GM18511 (cell line): Measurements from ENCODE around the gene ZNF442.
"Not testable (repeated sequence)": the region's sequence is repeated elsewhere in the genome, so short reads cannot be mapped to it uniquely, and the experiment has no call there.

Experiments
- ATAC-seq: cut with Tn5 transposase; IDR thresholded peaks from one replicate; pipeline ENCODE4 v1.9.1; 2021; ENCODE audit warnings: mild to moderate bottlenecking, moderate library complexity; ENCODE audit not compliant: unreplicated experiment

ZNF442 gene

DNA sequence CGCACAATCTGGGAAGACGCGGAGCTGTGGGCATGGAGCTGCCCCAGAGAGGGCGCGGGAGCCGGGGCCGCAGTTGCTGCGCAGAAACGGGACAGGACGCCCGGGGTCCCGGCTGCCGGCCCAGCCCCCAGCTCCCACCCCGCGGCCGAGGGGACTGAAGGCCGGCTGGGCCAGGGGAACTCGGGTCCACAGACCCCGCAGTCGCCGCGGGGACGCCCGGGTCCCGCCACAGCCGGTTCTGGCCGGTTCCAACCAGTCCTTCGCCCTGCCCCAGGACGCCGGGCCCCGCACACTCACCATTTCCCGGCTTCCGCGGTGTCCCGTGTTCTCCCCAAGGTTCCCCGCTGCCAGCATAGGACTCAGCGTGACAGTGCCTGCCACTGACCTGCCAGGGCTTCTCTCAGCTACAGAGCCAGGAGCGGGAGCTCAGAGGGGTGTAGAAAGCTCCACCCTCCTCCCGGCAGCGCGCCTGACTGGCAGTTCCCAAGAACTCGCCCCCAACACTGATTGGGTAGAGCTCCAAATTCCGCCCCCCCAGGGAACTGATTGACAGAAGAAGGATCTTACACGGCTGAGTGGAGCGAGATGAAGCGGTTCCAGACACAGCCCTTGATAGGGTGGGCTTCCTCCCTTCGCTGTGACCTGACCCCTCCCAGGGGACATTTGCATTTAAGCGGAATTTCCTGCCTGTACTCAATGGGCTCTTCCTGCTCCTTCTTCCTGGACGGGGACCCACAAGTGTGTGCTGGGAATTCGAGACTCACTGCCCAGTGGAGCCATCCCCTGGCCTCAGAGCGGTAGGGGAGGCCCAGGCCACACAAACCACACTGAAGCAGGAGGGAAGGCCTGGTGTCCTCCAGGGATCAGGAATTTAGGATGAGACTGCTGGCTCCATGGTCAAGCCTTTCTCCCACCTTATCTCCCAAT lies at the start of gene ZNF442:
Gene ZNF442 (minus strand): TSS at position 448 of the 927 bp plus-strand sequence. CDS start 2,052 bp downstream, outside the sequence.
- ATAC-seq, result peak; percentile 91

DNA sequence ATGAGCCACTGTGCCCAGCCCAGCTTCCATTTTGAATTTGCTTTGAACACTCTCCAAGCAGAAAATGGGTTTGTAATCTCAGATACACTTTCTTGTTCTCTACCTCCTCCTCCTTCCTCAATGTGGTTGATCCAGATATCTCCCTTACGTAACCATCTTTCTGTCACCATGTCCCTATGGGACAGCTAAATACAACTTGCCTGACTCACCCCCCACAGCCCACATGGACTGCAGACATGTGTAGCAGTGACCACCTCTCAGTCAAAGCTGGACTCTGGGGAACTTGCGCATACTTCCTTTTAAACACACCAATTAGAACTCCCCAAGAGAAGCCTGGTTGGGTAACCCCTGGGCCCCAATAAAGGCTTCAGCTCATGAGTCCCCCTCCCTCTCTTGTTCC lies 46.4 kb upstream of the ZNF442 start:
- no peak for ATAC-seq

DNA sequence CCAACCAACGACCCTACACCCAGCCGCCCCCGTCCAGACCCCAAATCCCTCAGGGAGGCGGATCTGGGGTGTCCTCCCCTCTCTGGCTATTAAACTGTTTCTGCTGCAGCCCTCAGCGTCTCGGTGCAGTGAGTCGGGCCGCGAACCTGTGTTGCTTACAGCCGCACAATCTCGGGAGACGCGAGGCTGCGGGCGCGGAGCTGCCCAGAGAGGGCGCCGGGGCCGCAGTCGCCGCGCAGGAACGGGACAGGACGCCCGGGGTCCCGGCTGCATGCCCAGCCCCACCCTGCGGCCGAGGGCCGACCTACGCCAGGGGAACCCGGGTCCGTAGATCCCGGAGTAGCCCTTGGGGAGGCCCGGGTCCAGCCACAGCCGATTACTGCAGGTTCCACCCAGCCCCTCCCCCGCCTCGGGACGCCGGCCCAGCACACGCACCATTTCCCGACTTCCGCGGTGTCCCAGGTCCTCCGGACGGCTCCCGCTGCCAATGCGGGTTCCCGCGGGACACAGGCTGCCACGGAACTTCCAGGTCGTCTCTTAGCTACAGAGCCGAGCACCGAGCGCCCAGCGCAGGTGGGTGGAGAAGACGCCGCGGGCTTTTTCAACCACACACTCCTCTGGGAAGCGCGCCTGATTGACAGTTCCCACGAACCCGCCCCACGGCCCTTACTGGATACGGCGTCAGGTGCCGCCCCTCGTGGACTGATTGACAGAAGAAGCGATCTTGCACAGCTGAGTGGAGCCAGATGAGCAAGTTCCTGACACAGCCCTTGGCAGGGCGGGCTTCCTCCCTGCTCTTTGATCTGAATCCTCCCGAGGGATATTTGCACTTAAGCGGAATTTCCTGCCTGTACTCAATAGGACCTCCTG lies 35.4 kb upstream of the ZNF442 start, which contains the start of gene ZNF799:
Gene ZNF799 (minus strand): TSS at position 639 of the 870 bp plus-strand sequence. CDS start 201 bp downstream, at position 438.
- ATAC-seq, result peak; percentile 90

DNA sequence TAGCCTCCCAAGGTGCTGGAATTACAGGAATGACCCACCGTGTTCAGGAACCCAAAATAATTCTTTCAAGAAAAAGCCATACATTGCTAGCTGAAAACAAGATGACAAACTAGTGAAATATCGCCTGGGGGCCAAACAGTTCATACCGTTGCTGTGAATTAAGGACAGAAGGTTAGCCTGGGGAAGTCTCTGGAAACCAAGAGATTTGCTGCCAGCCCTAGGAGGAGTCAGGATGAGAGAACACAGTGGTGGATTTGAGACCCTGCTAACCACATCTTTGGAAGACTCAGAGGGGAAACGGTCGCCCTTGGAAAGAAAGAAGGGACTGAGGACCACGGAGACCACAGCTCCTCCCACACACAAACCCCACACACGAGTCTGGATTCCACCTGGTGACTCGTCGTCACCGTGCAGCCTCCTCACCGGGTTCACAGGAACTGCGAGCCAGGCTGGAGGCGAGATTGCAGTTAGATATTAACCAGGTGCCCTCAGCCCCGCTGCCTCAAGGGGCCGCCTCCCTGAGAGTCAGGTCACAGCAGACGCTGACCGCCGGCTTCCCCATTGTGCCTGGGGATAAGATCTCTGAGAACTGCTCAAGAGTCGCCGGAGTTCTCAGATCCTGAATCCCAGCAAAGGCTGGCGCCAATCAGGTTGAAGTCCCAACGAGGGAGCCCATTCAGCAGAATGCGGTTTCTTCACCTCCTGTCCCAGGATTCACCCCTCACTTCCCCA lies 34.6 kb upstream of the ZNF442 start:
- peak; percentile 57 for ATAC-seq

DNA sequence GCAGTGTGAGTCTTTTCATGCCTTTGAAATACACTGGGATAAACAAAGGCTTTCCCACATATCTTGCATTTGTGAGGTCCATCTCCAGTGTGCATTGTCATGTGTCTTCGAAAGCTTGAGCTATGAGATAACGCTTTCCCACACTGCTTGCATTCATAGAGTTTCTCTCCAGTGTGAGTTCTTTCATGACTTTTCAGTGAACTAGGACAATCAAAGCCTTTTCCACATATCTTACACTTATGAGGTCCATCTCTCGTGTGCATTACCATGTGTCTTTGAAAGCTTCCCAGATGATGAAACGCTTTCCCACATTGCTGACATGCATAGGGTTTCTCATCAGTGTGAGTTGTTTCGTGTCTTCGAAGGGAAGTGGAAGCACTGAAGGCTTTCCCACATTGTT lies 25.7 kb upstream of the ZNF442 start:
- ATAC-seq, result not testable (repeated sequence)

DNA sequence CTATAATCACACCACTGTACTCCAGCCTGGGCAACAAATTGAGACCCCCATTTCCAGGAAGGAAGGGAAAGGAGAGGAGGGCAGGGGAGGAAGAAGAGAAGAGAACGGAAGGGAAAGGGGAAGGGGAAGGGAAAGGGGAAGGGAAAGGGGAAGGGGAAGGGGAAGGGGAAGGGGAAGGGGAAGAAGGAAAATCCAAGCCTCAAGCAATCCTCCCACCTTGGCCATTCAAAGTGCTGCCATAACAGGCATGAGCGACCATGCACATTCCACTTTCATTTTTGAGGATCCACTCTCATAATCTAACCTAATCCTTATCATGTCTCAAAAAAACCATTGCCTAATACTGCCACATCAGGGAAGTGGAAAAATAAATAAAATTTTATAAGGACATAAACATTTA lies 20.9 kb upstream of the ZNF442 start:
- not testable (repeated sequence) for ATAC-seq

DNA sequence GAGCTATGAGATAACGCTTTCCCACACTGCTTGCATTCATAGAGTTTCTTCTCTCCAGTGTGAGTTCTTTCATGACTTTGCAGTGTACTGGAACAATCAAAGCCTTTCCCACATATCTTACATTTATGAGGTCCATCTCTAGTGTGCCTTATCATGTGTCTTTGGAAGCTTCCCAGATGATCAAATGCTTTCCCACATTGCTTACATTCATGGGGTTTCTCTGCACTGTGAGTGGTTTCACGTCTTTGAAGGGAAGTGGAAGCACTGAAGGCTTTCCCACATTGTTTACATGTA lies 14.9 kb upstream of the ZNF442 start:
- no peak for ATAC-seq

DNA sequence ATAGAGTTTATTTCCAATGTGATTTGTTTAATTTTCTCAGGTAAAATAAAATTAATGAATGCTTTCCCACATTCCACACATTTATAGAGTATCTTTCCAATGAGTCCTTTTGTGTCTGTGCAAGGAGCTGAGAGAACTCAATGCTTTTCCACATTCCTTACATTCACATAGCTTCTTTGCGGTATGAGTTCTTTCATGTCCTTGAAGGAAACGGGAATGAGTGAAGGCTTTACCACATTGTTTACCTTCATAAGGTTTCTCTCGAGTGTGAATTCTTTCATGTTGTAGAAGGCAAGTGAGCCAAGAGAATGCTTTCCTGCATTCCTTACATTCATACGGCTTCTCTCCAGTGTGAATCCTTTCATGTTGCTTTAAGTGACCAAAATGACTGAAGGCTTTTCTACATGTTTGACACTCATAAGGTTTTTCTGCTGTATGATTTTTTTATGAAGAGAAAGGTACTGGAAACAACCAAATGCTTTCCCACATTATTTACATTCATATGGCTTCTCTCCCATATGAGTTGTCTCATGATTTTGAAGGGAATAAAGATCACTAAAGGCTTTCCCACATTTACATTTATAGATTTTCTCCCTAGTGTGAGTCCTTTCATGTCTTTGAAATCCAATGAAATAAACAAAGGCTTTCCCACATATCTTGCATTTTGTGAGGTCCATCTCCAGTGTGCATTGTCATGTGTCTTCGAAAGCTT lies 14.4 kb upstream of the ZNF442 start:
- ATAC-seq, result no peak

DNA sequence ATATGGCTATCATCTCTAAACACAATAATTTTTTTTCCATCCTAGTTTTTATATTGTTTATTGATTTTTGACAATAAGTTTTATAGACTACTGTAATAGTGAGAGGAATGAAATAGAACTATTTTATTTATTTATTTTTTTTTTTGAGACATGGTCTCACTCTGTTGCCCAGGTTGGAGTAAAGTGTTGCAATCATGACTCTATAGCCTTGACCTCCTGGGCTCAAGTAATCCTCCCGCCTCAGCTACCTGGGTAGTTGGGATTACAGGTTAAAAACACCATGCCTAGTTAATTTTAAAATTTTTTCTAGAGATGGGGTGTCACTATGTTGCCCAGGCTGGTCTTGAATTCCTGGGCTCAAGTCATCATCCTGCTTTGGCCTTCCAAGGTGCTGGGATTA lies 8.5 kb upstream of the ZNF442 start:
- ATAC-seq, result no peak

DNA sequence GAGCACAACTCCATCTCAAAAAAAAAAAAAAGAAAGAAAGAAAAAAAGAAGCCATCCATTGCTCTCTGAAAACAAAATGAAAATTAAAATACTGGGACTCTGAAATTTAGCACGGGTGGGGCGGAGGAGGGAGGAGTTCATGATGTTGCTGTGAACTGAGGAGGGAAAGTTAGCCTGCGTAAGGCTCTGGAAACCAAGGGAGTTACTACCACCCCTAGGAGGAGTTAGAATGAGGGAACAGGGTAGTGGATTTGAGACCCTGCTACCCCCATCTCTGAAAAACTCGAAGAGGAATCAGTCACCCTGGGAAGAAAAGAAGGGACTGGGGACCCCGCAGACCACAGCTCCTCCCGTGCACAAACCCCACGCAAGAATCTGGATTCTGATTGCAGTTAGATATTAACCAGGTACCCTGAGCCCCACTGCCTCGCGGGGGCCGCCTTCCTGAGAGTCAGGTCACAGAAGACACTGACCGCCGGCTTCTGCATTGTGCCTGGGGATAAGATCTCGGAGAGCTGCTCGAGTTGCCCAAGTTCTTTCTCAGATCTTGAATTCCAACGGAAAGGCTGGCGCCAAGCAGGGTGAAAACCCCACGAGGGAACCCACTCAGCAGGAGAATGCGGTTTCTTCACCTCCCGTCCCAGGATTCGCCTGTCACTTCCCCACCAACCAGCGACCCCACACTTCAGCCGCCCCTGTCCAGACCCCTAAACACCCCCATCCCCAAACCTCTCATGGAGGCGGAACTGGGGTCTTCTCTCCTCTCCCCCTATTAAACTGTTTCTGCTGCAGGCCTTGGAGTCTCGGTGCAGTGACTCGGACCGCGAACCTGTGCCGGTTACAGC lies 870 bp downstream of the ZNF442 start:
- no peak for ATAC-seq

DNA sequence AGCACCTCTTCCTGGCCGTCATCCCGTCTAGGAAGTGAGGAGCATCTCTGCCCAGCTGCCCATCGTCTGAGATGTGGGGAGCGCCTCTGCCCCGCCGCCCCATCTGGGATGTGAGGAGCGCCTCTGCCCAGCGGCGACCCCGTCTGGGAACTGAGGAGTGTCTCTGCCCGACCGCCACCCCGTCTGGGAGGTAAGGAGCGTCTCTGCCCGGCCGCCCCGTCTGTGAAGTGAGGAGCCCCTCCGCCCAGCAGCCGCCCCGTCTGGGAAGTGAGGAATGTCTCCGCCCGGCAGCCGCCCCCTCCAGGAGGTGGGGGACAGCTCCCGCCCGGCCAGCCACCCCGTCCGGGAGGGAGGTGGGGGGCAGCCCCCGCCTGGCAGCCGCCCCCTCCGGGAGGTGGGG lies 3.2 kb downstream of the ZNF442 start:
- ATAC-seq, result not testable (repeated sequence)

DNA sequence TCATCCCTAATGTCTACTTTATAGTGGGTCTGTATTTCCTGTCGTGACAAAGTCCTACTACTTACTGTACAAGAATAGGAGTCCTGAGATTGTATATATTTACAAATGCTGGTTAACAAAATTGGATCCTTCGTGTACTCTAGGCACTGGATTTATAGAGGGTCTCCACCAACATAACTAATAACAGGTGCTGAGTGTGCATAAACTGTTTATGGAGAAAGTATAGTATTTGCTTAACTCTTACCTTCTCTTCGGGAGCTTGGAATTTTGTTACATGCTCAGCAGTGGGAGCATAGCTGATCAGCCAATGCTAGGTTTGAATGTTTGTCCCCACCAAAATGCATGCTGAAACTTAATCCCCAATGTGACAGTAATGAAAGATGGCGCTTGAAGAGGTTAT lies 12.1 kb downstream of the ZNF442 start:
- ATAC-seq, result no peak

DNA sequence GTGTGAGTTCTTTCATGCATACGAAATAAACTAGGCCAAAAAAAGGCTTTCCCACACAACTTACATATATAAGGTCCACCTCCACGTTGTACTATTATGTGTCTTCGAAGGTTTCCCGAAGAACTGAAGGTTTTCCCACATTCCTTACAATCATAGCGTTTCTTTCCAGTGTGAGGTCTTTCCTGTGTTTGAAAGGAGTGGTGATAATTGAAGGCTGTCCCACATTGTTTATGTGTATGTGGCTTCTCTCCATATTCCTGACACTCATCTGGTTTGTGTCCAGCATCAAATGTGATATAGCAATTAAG lies 14.6 kb downstream of the ZNF442 start:
- no peak for ATAC-seq

DNA sequence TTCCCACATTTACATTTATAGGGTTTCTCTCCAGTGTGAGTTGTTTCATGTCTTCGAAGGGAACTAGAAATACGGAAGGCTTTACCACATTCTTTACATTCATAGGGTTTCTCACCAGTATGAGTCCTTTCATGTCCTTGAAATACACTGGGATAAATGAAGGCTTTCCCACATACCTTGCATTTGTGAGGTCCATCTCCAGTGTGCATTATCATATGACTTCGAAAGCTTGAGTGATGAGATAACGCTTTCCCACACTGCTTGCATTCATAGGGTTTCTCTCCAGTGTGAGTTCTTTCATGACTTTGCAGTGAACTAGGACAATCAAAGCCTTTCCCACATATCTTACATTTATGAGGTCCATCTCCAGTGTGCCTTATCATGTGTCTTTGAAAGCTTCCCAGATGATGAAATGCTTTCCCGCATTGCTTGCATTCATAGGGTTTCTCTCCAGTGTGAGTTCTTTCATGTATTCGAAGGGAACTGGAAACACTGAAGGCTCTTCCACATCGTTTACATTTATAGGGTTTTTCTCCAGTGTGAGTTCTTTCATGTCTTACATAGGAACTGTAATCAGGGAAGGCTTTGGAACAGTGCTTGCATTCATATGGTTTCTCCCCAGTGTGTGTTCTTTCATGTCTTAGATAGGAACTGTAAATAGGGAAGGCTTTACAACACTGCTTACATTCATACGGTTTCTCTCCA lies 15.1 kb downstream of the ZNF442 start:
- no peak for ATAC-seq

DNA sequence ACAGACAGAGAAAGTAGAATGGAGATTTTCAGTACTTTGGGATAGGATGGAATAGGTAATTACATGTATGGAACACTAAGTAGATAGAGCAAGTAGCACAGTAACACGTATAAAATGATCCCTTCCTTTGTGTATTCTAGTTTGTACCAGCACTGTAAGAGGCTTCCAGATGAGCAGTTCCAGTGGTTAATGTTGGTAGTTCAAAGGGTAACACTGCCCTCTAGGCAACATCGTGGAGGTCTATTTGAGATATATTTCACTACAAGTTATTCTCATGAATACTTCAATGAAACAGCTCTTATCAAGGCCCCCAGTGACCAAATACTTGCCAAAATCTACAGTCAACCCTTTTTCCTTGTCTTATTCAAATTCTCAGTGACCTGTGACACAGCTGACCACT lies 18.6 kb downstream of the ZNF442 start:
- no peak for ATAC-seq

DNA sequence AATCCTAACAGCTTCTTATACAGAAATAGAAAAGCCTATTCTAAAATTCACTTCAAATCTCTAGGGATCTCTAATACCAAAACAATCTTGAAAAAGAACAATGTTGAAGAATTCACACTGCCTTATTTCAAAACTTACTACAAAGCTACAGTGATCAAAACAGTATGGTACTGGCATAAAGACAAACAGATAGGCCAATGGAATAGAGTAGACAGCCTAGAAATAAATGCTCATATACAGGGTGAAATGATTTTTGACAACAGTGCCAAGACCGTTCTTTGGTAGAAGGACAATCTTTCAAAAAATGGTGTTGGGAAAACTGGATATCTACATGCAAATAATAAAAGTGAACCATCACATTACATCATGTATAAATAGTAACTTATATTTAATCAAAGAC lies 20.3 kb downstream of the ZNF442 start:
- ATAC-seq, result no peak

DNA sequence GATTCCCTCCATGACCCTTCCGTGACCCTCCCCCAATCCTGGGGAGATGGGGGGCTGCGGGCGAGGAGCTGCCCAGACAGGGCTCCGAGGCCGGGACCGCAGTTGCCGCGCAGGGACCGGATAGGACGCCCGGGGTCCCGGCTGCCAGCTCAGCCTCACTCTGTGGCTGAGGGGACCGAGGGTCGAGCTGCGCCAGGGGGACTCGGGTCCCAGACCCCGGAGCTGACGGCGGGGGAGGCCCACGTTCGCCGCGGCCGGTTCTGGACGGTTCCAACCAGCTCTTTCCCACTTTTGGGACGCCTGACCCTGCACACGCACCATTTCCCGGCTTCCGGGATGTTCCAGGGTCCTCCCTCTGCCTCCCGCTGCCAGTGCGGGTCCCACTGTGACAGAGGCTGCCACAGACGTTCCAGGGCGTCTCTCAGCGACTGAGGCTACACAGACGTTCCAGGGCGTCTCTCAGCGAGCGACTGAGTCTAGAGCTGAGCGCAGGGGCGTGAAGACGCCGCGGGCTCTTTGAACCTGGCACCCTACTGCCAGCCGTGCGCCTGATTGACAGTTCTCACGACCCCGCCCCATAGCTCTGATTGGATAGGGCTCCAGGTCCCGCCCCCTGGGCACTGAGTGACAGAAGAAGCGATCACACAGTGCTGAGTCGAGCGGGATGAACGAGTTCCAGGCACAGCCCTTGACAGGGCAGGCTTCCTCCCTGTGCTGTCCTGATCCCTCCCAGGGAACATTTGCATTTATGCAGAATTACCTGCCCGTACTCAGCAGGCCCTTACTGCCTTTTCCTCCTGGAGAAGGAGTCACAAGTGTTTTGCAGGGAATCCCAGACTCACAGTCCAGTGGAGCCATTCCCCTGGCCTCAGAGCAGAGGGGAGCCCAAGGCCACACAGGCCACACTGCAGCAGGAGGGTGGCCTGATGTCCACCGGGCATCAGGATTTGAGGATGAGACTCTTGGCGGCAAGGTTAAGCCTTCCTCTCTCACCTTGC lies 32.0 kb downstream of the ZNF442 start, which contains the start of gene ZNF563:
Gene ZNF563 (minus strand): TSS at position 472 of the 998 bp plus-strand sequence. CDS start 151 bp downstream, at position 321.
- ATAC-seq, result peak; percentile 93
